ENCODE results near the gene ZNF592.
"Not testable (repeated sequence)": the region's sequence is repeated elsewhere in the genome, so short reads cannot be mapped to it uniquely, and the experiment has no call there.

The ZNF592 gene

GRCh38 chr15:84832448-84833040 lies 84.2 kb downstream of the ZNF592 start:
- no peak for DNase-seq

DNA sequence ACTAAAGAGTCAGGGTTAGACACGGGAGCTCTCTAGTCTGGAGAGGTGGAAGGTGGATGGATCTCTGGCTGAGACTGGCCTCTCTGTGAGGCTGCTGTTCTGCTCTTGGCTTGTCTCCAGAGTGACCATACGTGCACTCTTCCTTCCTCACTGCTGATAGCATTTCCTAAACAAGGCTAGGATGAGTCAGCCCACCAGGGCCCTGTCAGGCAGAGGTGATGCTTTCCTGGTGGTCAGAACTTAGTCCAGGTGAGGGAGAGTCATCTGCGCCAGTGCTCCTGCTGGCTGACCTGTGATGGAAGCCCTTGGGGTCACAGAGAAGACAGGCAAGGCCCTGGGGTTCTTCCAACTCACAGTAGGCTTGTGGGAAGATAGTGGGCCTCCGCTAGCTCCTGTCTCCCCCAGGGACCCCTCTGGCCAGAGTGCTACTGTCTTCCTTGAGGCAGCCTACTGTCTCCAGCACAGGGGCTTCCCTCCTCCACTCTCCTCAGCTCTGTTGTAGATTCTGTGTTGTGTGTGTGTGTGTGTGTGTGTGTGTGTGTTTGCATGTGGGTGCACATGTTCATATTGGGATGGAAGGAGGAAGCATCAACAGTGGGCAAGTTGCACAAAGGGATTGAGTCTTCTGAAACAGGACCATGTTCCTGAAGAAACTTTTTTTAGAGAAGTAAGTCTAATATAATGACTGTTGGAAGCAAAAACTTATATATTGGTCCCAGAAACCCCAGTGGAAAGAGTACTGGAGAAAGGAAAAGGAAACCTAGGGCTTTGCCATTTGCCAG lies 85.2 kb downstream of the ZNF592 start:
- no peak for DNase-seq

DNA sequence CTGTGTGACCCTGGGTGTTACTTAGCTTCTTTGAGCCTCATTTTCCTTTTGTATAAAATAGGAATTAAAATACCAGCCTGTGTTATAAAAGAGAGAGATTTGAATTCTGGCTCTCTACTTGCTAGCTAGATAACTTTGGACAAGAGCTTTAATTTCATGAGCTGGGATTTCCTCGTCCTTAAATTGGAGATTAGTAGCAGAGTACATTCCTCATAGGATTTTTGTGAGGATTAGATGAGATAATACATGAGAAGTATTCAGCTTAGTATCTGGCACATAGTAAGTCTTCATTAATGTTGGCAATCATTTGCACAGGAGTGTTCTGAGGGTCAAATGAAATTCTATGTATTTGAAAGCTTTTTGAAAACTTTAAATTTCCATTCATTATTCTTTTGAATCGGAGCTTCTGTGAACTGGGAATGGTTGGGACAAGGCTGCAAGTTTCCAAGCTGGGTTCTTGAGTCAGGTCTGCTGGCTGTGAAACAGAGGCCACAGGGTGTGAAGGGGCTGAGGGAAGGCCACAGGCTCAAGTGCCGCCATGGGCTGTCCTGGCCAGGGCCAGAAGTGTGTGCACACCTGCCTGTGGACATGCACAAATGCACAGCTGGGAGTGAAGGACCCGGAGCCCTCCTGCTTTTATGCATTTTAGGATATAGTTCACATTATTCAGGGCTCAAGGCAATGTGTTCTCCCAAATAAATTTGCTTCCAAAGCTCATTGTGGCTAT lies 86.0 kb downstream of the ZNF592 start:
- DNase-seq: no peak

DNA sequence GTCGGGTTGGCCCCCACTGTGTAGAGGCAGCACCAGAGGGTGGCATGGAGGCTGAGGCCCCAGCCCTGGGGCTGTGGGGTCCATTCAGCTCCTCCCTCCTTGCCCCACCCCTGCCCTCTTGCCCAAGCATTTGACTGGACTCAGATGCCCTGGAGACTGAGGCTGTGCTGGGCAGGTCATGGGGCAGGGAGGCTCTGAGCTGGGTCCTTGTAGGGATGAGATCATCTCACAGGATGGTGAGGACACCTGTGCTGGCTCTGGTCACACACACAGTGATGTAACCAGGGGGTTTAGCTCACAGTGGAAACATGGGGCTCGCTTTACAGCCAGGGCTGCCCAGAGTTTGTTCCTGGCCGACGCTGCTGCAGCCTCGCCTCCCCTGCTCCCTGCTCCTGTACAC lies 86.6 kb downstream of the ZNF592 start:
- DNase-seq: no peak

DNA sequence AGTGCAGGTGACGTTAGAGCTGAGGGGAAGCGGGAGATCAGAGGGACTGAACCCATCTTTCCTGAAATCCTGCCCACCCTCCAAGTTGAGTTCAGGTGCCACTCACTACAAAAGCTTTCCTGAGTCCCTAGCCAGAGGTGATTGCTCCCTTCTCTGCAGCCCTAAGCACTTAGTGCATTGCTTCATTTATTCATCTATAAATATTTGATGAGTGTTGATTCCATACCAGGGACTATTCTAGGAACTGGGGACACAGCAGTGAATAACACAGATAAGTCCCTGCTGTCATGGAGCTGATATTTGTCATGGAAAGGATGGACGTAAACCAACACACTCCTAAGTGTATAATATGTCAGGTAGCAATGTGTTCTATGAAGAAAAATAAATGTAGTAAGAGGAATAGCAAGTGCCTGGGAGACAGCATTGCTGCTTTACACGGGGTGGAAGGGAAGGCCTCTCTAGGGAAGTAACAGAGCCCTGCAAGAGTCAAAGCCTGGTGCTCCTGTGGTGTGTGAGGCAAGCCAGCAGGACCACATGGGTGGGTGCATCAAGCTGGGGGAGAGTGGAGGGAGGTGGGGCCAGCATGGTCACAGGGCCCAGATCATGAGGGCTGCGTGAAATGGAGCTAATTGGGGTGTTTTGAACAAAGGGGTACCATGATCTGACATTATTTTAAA lies 87.4 kb downstream of the ZNF592 start:
- DNase-seq: peak; percentile 66

DNA sequence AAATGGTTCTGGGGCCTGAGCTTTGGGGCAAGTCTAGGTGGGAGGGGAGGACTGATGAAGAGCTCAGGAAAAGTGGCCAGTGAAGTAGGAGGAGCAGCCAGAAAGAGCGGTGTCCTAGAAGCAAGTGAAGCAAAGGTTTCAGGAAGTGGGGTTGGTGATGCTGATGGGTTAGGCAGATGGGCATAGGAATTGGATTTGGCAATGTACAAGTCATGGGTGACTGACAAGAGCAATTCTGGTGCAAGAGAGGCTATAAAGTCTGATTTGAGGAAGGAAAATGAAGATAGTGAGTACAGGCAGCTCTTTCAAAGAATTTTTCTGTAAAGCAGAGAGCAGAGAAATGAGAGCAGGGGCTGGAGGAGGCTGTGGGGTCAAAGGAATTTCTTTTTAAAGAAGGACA lies 88.5 kb downstream of the ZNF592 start:
- no peak for DNase-seq

- no peak for DNase-seq
These were observed 91.3 kb downstream of the ZNF592 start for GRCh38 chr15:84839714-84840113.

GRCh38 chr15:84840255-84840654 lies 91.9 kb downstream of the ZNF592 start:
- DNase-seq: no peak

DNA sequence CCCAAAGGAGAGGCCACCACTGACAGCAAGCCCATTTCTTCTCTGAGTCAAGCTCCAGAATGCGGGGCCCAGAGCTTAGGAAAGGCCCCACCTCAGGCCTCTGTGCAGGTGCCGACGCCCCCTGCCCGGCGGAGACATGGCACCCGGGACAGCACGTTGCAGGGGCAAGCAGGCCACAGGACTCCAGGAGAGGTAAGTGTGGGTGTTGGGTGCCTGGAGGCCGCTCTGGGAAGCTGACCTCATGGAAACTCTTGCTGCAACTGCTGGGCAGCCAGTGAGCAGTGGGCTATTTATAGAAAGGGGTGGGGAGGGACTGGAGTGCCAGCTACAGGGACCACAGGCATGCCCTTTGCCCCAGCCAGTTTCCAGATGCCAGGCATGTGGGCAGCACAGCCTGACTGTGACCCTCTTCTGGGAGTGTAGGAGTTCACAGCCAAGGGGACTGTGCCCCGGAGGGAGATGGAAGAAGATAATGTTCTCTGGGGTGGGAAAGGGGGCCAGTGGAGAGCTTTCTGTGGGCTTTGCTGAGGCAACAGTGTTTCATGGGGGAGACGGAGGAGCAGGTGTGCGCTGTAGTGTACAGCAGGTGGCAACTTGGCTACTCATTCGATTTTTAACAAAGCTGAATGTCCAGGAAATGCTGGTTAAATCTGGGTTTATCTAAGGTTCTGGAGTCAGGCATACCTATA lies 92.5 kb downstream of the ZNF592 start:
- no peak for DNase-seq

DNA sequence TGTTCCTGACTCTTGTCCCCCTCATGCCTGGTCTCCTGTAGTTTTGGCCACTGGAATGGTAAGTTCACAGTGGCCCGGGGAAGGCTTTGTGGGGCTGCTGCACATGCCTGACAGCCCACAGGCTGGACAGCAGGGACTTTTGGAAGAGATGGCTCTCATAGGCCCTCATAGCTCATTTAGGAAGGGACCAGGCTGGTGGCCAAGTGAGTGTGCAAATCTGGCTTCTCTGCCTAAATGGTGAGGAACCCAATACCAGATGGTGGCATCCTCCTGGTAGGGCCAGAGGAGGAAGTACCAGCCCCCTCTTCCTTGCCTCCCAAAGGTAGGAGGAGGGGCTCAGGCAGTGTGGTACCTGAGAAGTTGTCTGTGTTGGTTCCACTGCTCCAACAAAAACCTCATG lies 94.4 kb downstream of the ZNF592 start:
- DNase-seq: no peak

DNA sequence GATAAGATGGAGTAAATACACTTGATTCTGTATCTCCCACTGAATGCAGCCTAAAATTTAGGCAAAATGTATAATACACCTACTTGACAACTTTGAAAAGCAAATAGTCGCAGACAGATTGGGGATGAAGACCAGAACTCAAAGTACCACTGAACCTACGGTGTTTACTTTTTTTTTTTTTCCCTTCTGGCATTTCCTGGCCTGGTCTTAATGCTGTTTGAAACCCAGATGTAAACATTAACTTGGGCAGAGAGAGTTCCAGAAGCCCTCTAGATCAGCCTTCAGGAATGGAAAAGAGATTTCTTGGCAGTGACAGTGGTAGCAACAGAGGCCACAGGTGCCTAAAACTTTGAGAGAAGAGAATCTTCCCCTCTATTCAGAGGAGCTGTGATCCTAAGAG lies 96.6 kb downstream of the ZNF592 start:
- no peak for DNase-seq

DNA sequence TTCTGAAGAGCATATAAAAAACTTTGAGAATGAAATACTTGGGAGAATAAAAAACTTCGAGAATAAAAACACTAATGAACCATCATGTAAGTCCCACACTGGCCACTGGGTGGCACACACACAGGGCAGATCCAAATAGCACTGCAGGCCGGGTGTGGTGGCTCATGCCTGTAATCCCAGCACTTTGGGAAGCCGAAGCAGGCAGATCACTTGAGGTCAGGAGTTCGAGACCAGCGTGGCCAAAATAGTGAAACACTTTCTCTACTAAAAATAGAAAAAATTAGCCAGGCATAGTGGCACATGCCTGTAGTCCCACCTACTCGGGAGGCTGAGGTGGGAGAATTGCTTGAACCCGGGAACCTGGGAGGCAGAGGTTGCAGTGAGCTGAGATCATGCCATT lies 97.2 kb downstream of the ZNF592 start:
- DNase-seq: not testable (repeated sequence)

DNA sequence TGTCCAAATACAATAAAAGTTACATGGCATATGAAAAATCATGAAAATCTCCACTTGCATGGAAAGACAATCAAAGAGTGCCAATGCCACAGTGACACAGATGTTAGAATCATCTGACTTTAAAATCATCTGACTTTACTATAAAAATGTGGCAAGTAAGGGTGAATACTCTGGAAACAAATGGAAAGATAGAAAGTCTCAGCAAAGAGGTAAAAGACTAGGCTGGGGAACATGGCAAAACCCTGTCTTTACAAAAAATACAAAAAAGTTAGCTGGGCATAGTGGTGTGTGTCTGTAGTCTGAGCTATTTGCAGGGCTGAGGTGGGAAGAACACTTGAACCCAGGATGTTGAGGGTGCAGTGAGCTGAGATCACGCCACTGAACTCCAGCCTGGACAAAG lies 97.9 kb downstream of the ZNF592 start:
- DNase-seq: no peak

DNA sequence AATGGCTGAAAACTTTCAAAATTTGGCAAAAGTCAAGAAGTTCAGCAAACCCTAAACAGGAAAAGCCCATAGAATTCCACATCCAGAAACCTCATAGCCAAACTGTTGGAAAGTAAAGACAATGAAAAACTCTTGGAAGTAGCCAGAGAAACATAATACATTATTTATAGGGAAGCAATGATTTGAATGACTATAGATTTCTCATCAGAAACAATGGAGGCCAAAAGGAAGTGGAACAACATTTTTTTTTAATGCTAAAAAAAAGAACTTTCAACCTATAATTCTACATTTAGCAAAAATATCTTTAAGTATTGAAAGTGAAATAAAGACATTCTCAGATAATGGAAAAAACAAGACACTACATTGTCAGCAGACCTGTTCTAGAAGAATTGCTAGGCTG lies 99.0 kb downstream of the ZNF592 start:
- DNase-seq: no peak

- DNase-seq: no peak
These were observed 103.8 kb downstream of the ZNF592 start for GRCh38 chr15:84852212-84852611.

DNA sequence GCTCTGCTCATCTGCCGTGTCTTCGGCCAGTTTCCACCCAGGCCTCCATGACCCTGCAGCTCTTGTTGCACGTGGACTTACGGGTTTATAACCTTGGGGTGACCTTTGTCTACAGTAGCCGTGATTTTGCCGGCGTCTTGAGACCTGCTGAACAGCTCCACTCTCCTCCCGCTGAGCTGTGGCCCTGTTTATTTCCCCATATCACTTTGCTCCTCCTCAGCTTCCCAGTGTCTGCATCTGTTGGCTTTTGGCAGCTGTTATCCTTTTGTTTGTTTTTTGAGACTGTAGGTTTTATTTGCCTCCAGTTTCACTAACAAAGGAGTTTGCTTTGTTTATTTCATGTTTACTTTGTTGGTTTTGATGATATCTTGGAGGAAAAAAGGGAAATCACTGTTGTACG lies 106.7 kb downstream of the ZNF592 start:
- DNase-seq: no peak

GRCh38 chr15:84855765-84856164 lies 107.4 kb downstream of the ZNF592 start:
- no peak for DNase-seq

Measured in eye (tissue), 1 donor.